AG08395 (cell line): ENCODE data around the gene ZC3H15.

ENCODE experiments used
- DNase-seq: peaks from one replicate; pipeline ENCODE4 v3.0.0; 2012; ENCODE audit warnings: mixed read lengths, low spot score

ZC3H15 gene

GRCh38 chr2:186543561-186544131 is 57.6 kb downstream of the ZC3H15 start:
- DNase-seq, result peak; percentile 20

GRCh38 chr2:186544255-186544675 is 58.2 kb downstream of the ZC3H15 start:
- DNase-seq, result peak; percentile 63

GRCh38 chr2:186546846-186547245 is 60.8 kb downstream of the ZC3H15 start:
- DNase-seq, result peak; percentile 40

- no peak for DNase-seq
These were observed 65.4 kb downstream of the ZC3H15 start for GRCh38 chr2:186551323-186552050.

- no peak for DNase-seq
These were observed 68.4 kb downstream of the ZC3H15 start for GRCh38 chr2:186554429-186554828.

- no peak for DNase-seq
These were observed 69.0 kb downstream of the ZC3H15 start for GRCh38 chr2:186554850-186555671.

GRCh38 chr2:186558512-186559276 is 72.6 kb downstream of the ZC3H15 start:
- no peak for DNase-seq
